GM12875 (cell line): ENCODE measurements around the gene LPCAT2.

ENCODE experiments used
- H3K4me3 ChIP-seq: one replicate; pipeline ENCODE4 v1.5.1; 2011; ENCODE audit warnings: low read depth, low read length, control low read depth
- TF ChIP-seq, protein P1 (sequence below): IDR thresholded peaks from 2 replicates; pipeline ENCODE4 v1.5.1; 2011; ENCODE audit warnings: low read depth, mild to moderate bottlenecking, control low read depth, inconsistent platforms, low read length, moderate library complexity, borderline replicate concordance; ENCODE audit not compliant: insufficient read depth

Gene LPCAT2

DNA sequence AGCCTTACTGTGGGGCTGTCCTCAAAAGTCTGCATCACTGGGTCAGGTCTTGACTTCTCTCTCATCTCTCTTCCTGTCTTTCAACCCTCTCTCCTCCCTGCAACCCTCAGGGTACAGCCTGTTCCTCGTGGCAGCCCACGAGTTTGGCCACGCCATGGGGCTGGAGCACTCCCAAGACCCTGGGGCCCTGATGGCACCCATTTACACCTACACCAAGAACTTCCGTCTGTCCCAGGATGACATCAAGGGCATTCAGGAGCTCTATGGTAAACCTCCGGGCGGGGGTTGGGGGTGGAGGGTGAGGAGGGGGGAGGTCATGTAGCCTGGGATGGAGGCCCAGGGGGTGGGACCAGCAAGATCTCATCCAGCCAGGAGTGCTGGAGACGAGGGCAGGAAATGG is 17.2 kb upstream of the LPCAT2 start:
- no peak overlapping the region for H3K4me3 ChIP-seq
- TF ChIP-seq, protein P1, sequence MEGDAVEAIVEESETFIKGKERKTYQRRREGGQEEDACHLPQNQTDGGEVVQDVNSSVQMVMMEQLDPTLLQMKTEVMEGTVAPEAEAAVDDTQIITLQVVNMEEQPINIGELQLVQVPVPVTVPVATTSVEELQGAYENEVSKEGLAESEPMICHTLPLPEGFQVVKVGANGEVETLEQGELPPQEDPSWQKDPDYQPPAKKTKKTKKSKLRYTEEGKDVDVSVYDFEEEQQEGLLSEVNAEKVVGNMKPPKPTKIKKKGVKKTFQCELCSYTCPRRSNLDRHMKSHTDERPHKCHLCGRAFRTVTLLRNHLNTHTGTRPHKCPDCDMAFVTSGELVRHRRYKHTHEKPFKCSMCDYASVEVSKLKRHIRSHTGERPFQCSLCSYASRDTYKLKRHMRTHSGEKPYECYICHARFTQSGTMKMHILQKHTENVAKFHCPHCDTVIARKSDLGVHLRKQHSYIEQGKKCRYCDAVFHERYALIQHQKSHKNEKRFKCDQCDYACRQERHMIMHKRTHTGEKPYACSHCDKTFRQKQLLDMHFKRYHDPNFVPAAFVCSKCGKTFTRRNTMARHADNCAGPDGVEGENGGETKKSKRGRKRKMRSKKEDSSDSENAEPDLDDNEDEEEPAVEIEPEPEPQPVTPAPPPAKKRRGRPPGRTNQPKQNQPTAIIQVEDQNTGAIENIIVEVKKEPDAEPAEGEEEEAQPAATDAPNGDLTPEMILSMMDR: no peak

DNA sequence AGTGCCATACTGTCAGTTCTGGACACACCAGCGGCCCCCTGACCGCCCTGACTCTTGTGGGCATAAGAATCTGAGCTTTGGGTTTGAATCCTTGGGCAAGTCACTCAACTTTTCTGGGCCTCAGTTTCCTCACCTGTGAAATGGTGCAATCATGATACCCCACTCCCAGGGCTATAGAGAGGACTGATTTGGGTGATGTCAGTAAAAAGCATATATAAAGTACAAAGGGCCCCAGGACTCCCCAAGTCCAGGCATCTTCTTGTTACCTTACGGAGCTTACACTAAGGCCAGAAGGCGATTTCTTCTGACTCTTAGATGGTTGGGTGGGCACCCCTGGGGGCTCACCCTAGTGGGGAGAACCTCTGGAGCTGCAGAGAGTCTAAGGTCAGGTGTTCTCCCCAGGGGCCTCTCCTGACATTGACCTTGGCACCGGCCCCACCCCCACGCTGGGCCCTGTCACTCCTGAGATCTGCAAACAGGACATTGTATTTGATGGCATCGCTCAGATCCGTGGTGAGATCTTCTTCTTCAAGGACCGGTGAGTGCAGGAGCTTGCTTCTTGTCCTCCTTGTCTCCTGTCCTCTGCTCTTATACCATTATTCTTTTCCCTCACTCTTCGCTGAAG is 16.0 kb upstream of the LPCAT2 start:
- no peak overlapping the region for H3K4me3 ChIP-seq
- TF ChIP-seq, protein P1: no peak

DNA sequence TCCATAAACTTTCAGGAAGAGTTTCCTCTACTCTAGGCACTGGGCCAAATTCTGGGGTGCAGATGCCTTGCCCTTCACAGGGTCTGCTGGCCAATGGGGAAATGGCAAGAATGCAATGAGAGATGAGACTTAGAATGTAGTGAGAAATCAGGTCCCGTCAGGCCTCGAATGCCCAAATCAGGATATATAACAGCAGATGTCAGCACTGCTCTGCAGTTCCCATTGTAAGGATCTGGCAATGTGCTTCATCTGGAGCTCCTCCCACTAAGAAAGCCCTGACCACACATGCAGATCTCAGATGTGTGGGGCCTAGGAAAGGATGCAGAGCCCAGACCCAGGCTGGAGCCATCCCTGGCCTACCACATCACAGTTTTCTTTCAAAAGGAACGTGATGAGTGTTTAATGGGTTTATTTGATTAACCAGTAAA is 13.9 kb upstream of the LPCAT2 start:
- TF ChIP-seq, protein P1: no peak
- H3K4me3 ChIP-seq: no peak overlapping the region

DNA sequence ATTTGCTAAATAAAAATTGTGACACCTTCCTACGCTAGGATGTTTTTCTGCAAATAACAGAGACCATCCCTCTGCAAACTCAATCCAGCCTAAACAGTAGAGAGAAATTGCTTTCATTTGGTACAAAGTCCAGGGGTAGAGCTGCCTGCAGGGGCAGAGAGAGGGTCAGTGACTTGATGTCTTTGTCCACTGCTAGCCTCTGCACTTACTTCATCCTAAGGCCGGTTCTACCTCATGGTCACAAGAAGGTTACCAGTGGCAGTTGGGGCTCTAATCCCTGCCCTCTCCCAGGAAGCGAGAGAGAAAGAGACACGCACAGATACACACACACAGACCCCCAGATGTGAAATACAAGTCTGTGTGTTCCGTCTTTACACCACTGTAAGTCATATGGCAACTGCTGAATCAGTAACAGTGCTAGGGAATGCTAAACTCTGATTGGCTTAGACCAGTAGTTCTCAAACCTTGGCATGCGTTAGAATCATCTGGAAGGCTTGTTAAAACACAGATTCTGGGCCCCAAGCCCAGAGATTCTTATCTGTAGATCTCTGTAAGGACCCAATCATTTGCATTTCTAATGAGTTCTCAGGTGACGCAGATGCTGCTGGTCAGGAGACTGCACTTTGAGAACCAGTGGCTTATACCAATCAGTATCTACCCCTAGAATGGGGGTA is 13.1 kb upstream of the LPCAT2 start:
- TF ChIP-seq, protein P1: no peak

DNA sequence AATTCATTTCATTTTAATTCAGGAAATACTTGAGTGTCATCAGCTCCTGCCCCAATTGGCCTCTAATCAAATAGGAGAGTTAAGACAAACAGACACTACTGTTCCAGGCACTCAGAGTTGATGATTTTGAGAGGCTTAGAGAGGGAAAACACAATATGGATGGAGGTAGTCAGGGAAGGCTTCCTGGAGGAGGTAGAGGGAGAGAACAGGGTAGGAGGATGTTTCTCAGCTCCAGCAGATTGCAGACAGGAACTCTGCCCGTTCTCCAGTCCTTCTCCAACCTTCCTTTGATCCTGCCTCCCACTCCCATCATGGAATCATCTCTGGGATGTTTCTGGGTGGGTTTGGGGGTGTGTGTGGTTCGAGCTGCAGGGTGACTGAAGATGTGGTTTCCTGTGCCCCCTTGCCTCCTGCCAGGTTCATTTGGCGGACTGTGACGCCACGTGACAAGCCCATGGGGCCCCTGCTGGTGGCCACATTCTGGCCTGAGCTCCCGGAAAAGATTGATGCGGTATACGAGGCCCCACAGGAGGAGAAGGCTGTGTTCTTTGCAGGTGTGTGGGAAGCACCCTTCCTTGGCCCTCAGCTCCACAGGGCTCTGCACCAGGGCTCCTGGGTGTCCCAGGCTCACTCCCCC is 12.2 kb upstream of the LPCAT2 start:
- TF ChIP-seq, protein P1: no peak
- no peak overlapping the region for H3K4me3 ChIP-seq

More for the DNA sequence above, 13.1 kb upstream of the LPCAT2 start:
- H3K4me3 ChIP-seq: no peak overlapping the region

DNA sequence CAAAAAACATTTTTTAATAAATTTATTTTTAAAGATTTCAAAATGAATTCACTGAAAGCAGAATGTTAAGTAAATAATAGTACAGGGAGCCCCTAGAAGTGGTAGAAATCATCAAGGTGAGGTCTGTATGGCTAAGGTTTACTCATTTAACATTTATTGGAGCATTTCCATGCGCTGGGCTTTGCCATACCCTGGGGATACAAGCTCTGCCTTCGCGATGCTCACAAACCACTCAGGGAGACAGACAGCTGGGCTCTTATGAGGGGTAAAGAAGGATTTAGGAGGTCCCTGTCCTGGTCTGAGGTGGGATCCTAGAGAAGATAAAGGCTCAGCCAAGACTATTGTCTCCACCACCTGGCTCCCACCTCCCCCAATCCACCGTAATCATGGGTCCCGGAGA is 11.3 kb upstream of the LPCAT2 start:
- H3K4me3 ChIP-seq: no peak overlapping the region
- TF ChIP-seq, protein P1: no peak

DNA sequence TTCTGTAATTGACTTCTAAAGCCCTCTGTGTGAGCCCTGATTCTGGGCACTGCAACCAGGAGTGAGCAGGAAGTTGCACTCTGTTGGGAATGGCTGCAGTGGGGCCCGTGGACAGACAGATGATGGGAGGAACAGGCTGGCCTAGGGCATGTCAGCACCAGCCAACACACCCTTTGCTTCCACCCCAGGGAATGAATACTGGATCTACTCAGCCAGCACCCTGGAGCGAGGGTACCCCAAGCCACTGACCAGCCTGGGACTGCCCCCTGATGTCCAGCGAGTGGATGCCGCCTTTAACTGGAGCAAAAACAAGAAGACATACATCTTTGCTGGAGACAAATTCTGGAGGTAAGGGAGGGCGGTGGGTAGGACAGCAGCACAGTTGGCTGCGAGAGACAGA is 10.8 kb upstream of the LPCAT2 start:
- TF ChIP-seq, protein P1: no peak

More for the DNA sequence above, 10.8 kb upstream of the LPCAT2 start:
- H3K4me3 ChIP-seq: no peak overlapping the region
